ENCODE results near the gene DDIT4. TPM values are rescaled to one million over a fixed set of nuclear protein-coding genes. Genes with fewer than 3 reads are reported as not detected.
A peak's percentile ranks its signal among the peaks of the same experiment; 100 is the strongest.

The DDIT4 gene
- total RNA-seq, 4 donors from 2014 or later, result 56.2 to 527 (median 185) TPM

DNA sequence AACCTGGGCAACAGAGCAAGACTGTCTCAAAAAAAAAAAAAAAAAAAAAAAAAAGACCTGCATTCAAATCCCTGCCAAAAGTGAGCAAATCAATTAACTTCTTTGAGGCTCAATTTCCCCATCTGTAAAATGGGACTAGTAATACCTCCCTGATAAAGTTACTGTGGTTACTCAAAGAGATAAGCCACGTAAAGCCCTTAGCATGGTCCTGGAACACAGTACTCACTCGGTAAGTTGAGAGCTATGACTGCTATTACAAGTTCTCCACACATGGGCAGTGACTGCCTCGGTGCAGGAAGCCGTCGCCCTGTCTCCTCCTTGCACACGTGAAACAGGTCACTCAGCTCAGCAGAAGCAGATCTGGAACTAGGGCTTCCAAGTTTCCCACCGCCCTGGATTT lies 37.9 kb downstream of the DDIT4 start:
- DNase-seq (ENCODE audit: low spot score), result no peak
- no peak for ATAC-seq (ENCODE audit: low FRiP score)
- TF ChIP-seq, protein P1, sequence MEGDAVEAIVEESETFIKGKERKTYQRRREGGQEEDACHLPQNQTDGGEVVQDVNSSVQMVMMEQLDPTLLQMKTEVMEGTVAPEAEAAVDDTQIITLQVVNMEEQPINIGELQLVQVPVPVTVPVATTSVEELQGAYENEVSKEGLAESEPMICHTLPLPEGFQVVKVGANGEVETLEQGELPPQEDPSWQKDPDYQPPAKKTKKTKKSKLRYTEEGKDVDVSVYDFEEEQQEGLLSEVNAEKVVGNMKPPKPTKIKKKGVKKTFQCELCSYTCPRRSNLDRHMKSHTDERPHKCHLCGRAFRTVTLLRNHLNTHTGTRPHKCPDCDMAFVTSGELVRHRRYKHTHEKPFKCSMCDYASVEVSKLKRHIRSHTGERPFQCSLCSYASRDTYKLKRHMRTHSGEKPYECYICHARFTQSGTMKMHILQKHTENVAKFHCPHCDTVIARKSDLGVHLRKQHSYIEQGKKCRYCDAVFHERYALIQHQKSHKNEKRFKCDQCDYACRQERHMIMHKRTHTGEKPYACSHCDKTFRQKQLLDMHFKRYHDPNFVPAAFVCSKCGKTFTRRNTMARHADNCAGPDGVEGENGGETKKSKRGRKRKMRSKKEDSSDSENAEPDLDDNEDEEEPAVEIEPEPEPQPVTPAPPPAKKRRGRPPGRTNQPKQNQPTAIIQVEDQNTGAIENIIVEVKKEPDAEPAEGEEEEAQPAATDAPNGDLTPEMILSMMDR (IDR thresholded peaks at IDR 0.05), result no peak

DNA sequence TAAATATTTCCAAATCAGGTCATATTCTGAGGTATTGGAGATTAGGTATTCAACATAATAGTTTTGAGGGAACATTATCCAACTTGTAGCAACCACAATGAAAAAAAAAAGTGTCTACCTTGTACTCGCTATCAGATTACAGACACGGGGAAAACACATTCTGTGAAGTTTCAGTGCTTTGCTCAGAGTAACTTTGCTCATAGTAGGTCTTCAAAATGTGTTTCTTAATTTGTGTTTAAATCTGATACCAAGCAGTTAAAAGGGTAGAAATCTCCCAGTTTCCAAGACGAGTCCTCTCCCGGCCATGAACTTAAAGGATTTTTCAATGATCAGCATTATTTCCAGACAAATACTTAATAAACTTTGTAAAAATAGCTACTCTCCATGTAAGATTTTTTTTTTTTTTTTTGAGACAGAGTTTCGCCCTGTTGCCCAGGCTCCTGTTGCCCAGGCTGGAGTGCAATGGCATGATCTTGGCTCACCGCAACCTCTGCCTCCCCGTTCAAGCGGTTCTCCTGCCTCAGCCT lies 39.2 kb downstream of the DDIT4 start:
- ATAC-seq (ENCODE audit: low FRiP score) (no peak), DNase-seq (ENCODE audit: low spot score) (no peak)
- TF ChIP-seq, protein P1 (IDR thresholded peaks at IDR 0.05), result no peak

- ATAC-seq (ENCODE audit: low FRiP score) (no peak), DNase-seq (ENCODE audit: low spot score) (no peak)
- TF ChIP-seq, protein P1 (IDR thresholded peaks at IDR 0.05), result no peak
These were observed 40.5 kb downstream of the DDIT4 start for GRCh38 chr10:72314263-72314662.

GRCh38 chr10:72315054-72315453 lies 41.3 kb downstream of the DDIT4 start:
- ATAC-seq (ENCODE audit: low FRiP score) (no peak), DNase-seq (ENCODE audit: low spot score) (no peak)
- TF ChIP-seq, protein P1 (IDR thresholded peaks at IDR 0.05), result no peak

- peak; percentile 46 for ATAC-seq (ENCODE audit: low FRiP score)
- TF ChIP-seq, protein P1 (IDR thresholded peaks at IDR 0.05), result no peak
- no peak for DNase-seq (ENCODE audit: low spot score)
These were observed 42.1 kb downstream of the DDIT4 start for GRCh38 chr10:72315611-72316385.

GRCh38 chr10:72316386-72316700 lies 42.6 kb downstream of the DDIT4 start:
- TF ChIP-seq, protein P1 (IDR thresholded peaks at IDR 0.05), result no peak
- ATAC-seq (ENCODE audit: low FRiP score) (no peak), DNase-seq (ENCODE audit: low spot score) (no peak)
